Heart right ventricle (tissue), 16 donors: ENCODE data around the gene MEN1. TPM values are rescaled to one million over a fixed set of nuclear protein-coding genes. Genes with fewer than 3 reads are reported as not detected.

Source experiments
- ATAC-seq, 8 donors: fragments of 200-7000 bp; cut with Tn5 transposase; one replicate each; pipeline ENCODE4 v1.9.1; 2020; ENCODE audit warnings: mild to moderate bottlenecking in 8 of 8, moderate library complexity in 8 of 8, moderate number of reproducible peaks in 1 of 8
- DNase-seq, 2 donors: peaks; one replicate each; pipeline ENCODE4 v3.0.0-alpha.2; 2020
- H3K27ac ChIP-seq, 10 donors: fragments of 200-600 bp; sonication (generic) in 2 of 10; one replicate each; pipeline versions ENCODE4 v1.5.0 to v1.8.0; 2020 to 2022; ENCODE audit warnings: mild to moderate bottlenecking in 3 of 10
- H3K27me3 ChIP-seq, 7 donors: fragments of 200-600 bp; one replicate each; pipeline ENCODE4 v1.8.0; 2021 to 2022; ENCODE audit warnings: mild to moderate bottlenecking in 2 of 7
- H3K36me3 ChIP-seq, 9 donors: fragments of 200-600 bp; sonication (generic) in 1 of 9; one replicate each; pipeline versions ENCODE4 v1.5.0 to v1.8.0; 2020 to 2022; ENCODE audit warnings: mild to moderate bottlenecking in 2 of 9
- H3K4me1 ChIP-seq, 9 donors: fragments of 200-600 bp; sonication (generic) in 1 of 9; one replicate each; pipeline versions ENCODE4 v1.5.0 to v1.8.0; 2020 to 2022; ENCODE audit warnings: mild to moderate bottlenecking in 4 of 9
- H3K4me3 ChIP-seq, 10 donors: fragments of 200-600 bp; sonication (generic) in 2 of 10; one replicate each; pipeline versions ENCODE4 v1.5.0 to v1.8.0; 2020 to 2022; ENCODE audit warnings: mild to moderate bottlenecking in 7 of 10, moderate library complexity in 2 of 10
- H3K9me3 ChIP-seq, 11 donors: fragments of 200-600 bp in 10 of 11; sonication (generic) in 2 of 11; one replicate each; pipeline versions ENCODE4 v1.5.0 to v1.8.0; 2013 to 2022; ENCODE audit warnings: mild to moderate bottlenecking in 2 of 11, control low read depth in 1 of 11, moderate library complexity in 1 of 11
- WGBS, 2 donors: extraction: QIAGEN DNeasy Blood & Tissue Kit; methylation state at CpG; one replicate each; pipeline ENCODE4 v1.1.7; 2013; ENCODE audit warnings: inconsistent platforms in 1 of 2; 5-methylcytosine and 5-hydroxymethylcytosine counted together
- intact Hi-C, 10 donors: fragments of 100-400 bp; cut with DNase I; formaldehyde crosslinking; loops; one replicate each; pipeline versions ENCODE4 v1.11.1 to v1.14.2; 2022
- polyA plus RNA-seq, 2 donors: library from polyadenylated mRNA; stranded (reverse); fragments of 200-250 nt; gene quantifications; one replicate each; pipeline ENCODE4 v1.2.3, GENCODE V29; 2013
- total RNA-seq, 10 donors: library from RNA; stranded (reverse); fragmentation: NEBNext Ultra II Directional in 3 of 10; extraction: Animal tissue kit (Norgen Biotek cat#: 25700) in 3 of 10; gene quantifications; one replicate each; pipeline versions ENCODE4 v1.2.1 to v1.2.4, GENCODE V29; 2021 to 2023
- TF ChIP-seq, protein P1 (sequence below), 9 donors: fragments of 200-600 bp; sonication (generic) in 2 of 9; IDR thresholded peaks; one replicate each; pipeline versions ENCODE4 v1.5.0 to v1.8.0; 2021 to 2022; ENCODE audit warnings: antibody characterized with exemption in 9 of 9, mild to moderate bottlenecking in 5 of 9, moderate library complexity in 1 of 9
- donor health status: Arrhythmogenic right ventricular cardiomyopathy.
- donor health status: ischemic (EF 13 %, LVEDD 7.1; RV severe dilation, severe dysfunction).
- donor health status: healthy with polysubstance abuse.
- donor health status: DM: no; HTN: yes; CAD: no.
- donor health status: DM: no; HTN: no; CAD: no.
- donor health status: ischemic (EF 25% LVEDD 6.9; RV normal size, moderate dysfunction).
- donor health status: ischemic (EF 25% LVEDD 5.7; RV mildly dilated, moderate dysfunction).
- donor health status: healthy.
- donor health status: DM: yes; HTN: yes; CAD: no.
- donor health status: Ischemic cardiomyopathy.
- donor health status: ischemic (EF 35%, LVEDD 5.7; RV mildly dilated, moderate dysfunction).
- donor health status: nonischemic (EF 11% LVEDD 7.7; RV severe dilation, severe dysfunction).
- donor health status: DM: yes; HTN: yes; CAD: no.
- donor health status: PGD.
- donor health status: ischemic (EF 29% LVEDD 5.4; RV normal size, mild dysfunction).
- donor health status: nonischemic (EF 23%, LVEDD 6.1; RV moderate dilation, normal function).

Gene MEN1
- total and polyA plus RNA-seq, 12 donors: 5.8 to 12.5 (median 8.7) TPM

DNA sequence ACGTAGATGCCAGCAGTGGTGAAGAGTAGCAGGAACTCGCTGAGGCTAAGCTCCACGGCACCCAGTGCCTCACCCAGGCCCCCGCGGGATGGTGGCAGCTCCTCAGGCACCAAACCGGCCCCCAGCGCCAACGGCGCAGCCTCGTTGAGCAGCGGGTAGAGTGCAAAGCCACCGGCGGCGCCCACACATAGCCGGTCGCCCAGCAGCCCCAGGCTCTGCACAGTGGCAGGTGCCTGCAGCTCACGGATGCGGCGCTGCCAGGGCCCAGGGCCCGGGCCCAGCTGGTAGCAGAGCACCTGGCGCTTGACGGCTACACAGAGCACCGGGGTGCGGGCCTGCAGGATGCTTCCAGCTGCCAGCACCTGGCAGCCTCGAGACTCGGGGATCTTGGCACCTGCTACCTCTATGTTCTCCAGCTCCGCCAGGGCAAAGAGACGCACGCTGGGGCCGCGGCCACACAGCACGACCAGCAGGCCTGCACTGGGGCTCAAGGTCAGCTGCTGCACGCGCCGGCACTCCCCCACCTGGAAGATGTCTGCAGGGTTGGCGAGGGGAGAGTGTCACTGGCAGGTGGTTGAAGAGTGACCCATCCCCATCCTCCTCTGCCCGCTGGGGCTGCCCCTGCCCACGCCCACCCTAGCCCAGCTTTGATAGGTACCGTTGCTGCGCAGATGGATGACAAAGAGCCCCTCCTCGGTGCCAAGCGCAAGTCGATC, 19.3 kb upstream of the MEN1 start:
- ATAC-seq (no peak), DNase-seq (no peak)
- Histone ChIP-seq H3K36me3 (no peaks in the 10 kb centered on the region), H3K9me3 (no peaks in the 10 kb centered on the region), H3K4me1 (no peaks in the 10 kb centered on the region), H3K27me3 (no peaks in the 10 kb centered on the region), H3K4me3 (no peak overlapping the region), H3K27ac (no peak overlapping the region)
- intact Hi-C loops: no loop called here
- TF ChIP-seq, protein P1, sequence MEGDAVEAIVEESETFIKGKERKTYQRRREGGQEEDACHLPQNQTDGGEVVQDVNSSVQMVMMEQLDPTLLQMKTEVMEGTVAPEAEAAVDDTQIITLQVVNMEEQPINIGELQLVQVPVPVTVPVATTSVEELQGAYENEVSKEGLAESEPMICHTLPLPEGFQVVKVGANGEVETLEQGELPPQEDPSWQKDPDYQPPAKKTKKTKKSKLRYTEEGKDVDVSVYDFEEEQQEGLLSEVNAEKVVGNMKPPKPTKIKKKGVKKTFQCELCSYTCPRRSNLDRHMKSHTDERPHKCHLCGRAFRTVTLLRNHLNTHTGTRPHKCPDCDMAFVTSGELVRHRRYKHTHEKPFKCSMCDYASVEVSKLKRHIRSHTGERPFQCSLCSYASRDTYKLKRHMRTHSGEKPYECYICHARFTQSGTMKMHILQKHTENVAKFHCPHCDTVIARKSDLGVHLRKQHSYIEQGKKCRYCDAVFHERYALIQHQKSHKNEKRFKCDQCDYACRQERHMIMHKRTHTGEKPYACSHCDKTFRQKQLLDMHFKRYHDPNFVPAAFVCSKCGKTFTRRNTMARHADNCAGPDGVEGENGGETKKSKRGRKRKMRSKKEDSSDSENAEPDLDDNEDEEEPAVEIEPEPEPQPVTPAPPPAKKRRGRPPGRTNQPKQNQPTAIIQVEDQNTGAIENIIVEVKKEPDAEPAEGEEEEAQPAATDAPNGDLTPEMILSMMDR (IDR thresholded peaks at IDR 0.05): no peak
- 92 to 93% methylated on average over 43 of the region's 43 CpGs for WGBS, 2 donors

DNA sequence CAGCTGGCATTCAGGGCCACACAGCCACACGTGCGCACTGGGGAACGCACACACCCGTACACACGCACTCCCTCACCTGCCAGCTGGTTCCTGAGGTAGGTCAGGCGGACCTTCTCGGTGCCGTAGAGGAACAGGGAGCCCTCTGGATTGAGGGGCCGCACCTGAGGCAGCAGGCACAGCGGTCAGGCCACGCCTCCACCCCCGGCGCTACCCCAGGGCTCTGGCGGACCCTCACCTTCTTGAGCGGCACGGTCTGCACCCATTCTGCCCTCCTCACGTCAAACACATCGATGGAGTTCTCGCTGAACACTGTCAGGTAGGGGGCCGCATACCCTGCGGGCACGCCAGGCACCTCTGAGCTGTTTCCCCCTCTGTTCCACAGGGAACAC, 17.1 kb upstream of the MEN1 start:
- intact Hi-C loops: no loop called here
- Histone ChIP-seq H3K36me3 (no peaks in the 10 kb centered on the region), H3K4me1 (no peaks in the 10 kb centered on the region), H3K4me3 (no peak overlapping the region), H3K27ac (no peak overlapping the region), H3K27me3 (no peaks in the 10 kb centered on the region), H3K9me3 (no peaks in the 10 kb centered on the region)
- DNase-seq (no peak), ATAC-seq (no peak)
- 88 to 95% methylated on average over 22 of the region's 22 CpGs for WGBS, 2 donors
- TF ChIP-seq, protein P1 (IDR thresholded peaks at IDR 0.05): no peak

DNA sequence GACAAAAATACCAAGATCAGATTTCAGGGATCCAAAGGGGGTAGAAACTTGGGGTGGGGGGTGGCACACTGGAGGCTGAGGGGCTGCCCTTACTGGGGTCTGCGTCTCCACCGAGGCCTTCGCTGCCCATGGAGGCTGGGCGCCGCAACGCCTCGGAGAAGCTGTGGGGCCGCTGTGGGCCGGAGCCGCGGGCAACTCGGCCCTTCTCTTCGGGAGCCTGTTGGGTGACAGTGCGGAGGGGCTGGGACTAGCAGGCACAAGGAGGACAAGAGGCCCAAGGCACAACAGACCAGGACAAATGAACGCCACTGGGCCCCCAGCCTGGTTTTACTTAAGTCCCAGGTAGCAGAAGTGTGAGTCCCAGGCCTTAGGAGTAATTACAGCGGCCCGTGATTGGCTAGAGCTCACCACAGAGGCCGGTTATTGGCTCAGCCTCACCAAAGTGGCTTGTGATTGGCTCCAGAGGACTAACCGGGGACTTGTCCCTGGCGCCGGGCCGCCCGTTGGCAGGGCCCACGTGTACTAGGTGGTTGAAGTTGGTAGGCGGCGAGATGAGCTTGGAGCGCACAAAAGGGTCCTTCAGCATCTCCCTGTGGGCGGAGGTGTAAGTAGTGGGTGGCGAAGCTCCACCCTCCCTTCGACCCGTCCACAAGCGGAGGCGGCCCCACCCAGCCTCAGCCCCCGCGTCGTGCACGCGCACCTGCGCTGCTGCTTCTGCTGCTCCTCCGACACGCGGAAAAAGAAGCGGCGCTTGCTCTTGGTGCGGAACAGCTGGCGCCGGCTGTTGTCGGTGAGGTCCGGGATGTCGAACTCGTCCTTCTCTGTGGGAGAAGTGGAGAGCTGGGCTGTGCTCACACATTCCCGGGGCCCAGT, 16.5 kb upstream of the MEN1 start:
- intact Hi-C loops: no loop called here
- TF ChIP-seq, protein P1 (IDR thresholded peaks at IDR 0.05): no peak
- WGBS, 2 donors: 85 to 91% methylated on average over 52 of the region's 52 CpGs
- DNase-seq: no peak
- H3K4me1 ChIP-seq: no peaks in the 10 kb centered on the region
- no peaks in the 10 kb centered on the region for H3K36me3 ChIP-seq
- no peaks in the 10 kb centered on the region for H3K27me3 ChIP-seq
- no peak overlapping the region for H3K4me3 ChIP-seq
- H3K9me3 ChIP-seq: no peaks in the 10 kb centered on the region
- no peak overlapping the region for H3K27ac ChIP-seq
- ATAC-seq: no peak

DNA sequence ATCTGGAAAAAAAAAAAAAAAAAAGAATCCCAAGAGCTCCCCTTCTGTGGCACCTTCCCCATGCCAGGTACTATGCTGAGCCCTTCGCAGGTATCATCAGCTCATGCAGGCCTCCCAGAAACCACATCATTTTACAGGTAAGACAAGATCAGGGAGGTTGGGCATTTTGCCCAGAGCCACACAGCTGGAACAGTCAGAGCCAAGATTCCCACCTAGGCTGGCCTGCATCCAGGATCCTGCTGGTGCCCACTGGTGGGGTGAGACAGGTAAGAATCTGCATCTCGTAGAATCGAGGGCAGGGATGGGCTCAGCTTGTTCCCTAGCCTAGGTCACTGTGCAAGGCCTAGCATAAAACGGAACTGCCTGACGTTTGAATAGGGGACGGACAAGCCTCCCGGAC, 15.7 kb upstream of the MEN1 start:
- H3K9me3 ChIP-seq: no peaks in the 10 kb centered on the region
- no peaks in the 10 kb centered on the region for H3K27me3 ChIP-seq
- WGBS, 2 donors: 91 to 92% methylated on average over 7 of the region's 7 CpGs
- no peak overlapping the region for H3K27ac ChIP-seq
- TF ChIP-seq, protein P1 (IDR thresholded peaks at IDR 0.05): no peak
- H3K4me1 ChIP-seq: no peaks in the 10 kb centered on the region
- intact Hi-C loops: no loop called here
- no peak overlapping the region for H3K4me3 ChIP-seq
- no peak for ATAC-seq
- DNase-seq: no peak
- no peaks in the 10 kb centered on the region for H3K36me3 ChIP-seq
